CD4-positive, alpha-beta T cell treated with Interleukin-1 beta for 1 hour (primary cell): ENCODE results near the gene EPB41L5.
"Not testable (repeated sequence)": the region's sequence is repeated elsewhere in the genome, so short reads cannot be mapped to it uniquely, and the experiment has no call there.

Experiments
- DNase-seq, 2 donors: peaks; one replicate each; pipeline ENCODE4 v3.0.0-alpha.2; 2020 to 2022

The EPB41L5 gene

GRCh38 chr2:120029672-120030640 is 17.1 kb downstream of the EPB41L5 start:
- DNase-seq, result no peak

GRCh38 chr2:120032297-120032696 is 19.4 kb downstream of the EPB41L5 start:
- DNase-seq, result no peak

DNA sequence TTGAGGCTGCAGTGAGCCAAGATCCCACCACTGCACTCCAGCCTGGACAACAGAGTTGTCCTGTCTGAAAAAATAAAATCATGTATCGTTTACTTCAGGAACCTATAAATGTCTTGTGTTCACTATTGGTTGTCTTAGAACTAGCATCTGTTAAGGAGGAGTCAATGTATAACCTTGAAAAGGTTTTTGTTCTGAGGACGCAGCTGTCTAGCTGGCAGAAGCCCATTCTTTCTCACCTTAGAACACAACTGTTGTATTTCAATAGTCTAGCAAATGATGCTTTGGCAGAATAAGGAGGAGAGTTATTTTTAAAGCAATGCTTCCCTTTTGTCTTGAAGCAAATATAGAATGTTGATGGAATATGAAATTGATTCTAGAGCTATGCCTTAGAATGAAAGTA is 21.1 kb downstream of the EPB41L5 start:
- DNase-seq, result no peak

DNA sequence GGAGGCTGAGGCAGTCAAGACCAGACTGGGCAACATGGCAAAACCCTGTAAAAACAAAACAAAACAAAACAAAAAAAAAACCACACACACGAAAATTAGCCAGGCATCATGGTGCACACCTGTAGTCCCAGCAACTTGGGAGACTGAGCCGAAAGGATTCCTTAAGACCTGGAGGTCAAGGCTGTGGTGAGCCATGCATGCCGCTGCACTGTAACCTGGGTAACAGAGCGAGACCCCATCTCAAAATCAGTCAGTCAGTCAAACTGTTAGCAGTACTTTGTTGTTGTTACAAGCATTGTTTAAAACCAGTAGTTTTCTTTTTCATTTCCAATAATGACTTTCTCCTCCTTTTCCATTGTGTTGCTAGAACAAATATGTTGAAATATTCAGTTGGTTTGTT is 21.7 kb downstream of the EPB41L5 start:
- no peak for DNase-seq

DNA sequence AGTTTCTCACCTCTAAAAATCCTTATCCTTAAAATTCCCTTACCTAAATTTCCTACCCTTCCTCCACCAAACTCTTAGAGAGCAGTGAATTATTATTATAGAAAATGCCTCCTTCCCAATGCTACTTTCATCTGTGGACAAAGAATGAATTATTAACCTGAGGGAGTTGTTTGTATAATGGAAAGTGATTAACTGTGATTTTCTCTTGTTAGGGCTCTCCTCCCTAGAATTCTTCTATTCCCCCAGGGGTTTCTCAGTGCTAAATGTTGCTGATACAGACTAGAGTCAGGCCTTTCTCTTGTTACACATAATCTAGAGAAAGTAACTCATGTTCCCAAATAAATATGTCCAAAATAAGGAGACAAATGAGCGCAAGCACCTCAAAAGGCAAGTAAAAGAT is 23.3 kb downstream of the EPB41L5 start:
- DNase-seq, result no peak

DNA sequence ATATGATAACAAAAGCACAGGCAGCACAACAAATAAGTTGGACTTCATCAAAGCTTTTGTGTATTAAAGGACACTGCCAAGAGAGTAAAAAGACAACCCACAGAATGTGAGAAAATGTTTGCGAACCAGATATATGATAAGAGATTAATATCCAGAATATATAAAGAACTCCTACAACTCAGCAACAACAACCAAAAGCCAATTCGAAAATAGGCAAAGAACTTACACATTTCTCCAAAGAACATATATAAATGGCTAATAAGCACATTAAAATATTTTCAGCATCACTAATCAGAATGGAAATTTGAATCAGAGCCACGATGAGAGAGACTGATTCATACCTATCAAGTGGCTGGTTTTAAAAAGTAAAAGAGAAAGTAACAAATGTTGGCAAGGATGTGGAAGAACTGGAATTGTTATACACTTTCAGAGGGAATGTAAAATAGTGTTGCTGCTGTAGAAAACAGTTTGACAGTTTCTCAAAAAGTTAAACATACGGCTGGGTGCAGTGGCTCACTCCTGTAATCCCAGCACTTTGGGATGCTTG is 25.2 kb downstream of the EPB41L5 start:
- no peak for DNase-seq

DNA sequence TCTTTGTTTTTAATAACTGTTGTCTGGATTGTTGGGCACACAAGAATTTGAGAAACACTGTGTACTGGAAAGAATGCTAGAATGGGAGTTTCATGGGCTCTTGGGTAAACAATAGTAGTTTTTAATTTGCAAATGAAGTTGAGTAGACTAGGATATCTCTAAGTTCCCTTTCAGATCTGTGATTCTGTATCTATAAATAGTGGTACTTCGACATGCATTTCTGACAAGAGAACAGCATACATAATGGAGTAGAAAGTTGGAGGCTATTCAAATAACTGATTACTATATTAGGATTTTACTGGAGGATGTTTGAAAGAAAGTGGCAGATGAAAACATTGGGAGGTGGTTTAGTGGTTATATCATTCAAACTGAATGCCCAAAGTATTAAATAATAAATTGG is 29.5 kb downstream of the EPB41L5 start:
- no peak for DNase-seq

- DNase-seq, result no peak
These were observed 31.5 kb downstream of the EPB41L5 start for GRCh38 chr2:120044336-120044735.

- not testable (repeated sequence) for DNase-seq
These were observed 32.9 kb downstream of the EPB41L5 start for GRCh38 chr2:120045775-120046174.

DNA sequence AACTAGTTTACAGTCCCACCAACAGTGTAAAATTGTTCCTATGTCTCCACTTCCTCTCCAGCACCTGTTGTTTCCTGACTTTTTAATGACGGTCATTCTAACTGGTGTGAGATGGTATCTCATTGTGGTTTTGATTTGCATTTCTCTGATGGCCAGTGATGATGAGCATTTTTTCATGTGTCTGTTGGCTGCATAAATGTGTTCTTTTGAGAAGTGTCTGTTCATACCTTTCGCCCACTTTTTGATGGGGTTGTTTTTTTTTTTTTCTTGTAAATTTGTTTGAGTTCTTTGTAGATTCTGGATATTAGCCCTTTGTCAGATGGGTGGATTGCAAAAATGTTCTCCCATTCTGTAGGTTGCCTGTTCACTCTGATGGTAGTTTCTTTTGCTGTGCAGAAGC is 33.4 kb downstream of the EPB41L5 start:
- not testable (repeated sequence) for DNase-seq

GRCh38 chr2:120052597-120052996 is 39.7 kb downstream of the EPB41L5 start:
- no peak for DNase-seq

GRCh38 chr2:120053891-120054290 is 41.0 kb downstream of the EPB41L5 start:
- no peak for DNase-seq

DNA sequence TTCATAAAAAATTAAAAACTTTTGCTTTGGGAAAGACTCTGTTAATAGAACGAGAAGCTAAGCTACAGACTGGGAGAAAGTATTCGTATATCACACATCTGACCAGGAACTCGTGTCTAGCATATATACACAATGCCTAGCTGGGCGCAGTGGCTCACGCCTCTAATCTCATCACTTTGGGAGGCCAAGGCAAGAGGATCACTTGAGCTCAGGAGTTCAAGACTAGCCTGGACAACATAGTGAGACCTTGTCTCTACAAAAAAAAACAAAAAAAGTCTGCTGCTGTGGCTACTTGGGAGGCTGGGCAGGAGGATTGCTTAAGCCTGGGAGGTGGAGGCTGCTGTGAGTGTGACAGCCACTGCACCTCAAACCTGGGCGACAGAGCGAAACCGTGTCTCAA is 46.6 kb downstream of the EPB41L5 start:
- DNase-seq, result no peak

DNA sequence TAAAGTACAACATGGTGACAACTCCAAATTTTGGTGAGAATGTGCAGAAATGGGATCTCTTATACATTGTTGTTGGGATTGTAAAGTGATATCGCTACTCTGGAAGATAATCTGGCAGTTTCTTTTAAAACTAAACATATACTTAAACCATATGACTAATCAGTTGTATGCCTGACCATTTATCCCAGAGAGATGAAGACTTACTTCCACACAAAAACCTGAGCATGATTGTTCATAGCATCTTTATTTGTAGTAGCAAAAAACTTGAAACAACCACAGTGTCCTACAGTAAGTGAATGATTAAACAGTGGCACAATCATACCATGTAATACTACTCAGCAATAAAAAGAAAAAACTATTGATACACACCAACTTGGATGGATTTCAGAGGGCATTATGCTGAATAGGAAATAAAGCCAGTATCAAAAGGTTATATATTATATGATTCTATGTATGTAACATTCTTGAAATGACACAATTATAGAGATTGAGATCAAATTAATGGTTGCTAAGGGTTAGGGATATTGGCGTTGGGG is 47.3 kb downstream of the EPB41L5 start:
- no peak for DNase-seq

DNA sequence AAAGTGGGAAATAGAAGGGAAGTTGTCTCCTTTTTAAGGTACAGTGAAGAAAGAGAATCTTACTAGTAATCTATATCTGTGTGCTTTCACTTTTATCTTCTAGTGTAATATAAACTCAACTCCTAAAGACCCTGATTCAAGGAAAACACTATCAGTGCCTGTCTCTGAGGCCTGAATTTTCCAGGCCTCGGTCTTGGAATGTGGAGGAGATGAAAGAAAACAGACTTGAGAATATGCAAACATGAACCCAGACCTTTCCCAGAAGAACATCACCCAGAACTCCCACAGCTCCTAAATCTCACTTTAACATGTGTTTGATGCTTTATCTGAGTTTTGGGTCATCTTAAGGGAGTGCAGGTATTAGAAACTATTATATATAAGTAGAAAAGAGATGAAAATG is 51.8 kb downstream of the EPB41L5 start:
- DNase-seq, result no peak

- DNase-seq, result no peak
These were observed 54.1 kb downstream of the EPB41L5 start for GRCh38 chr2:120066800-120067547.

DNA sequence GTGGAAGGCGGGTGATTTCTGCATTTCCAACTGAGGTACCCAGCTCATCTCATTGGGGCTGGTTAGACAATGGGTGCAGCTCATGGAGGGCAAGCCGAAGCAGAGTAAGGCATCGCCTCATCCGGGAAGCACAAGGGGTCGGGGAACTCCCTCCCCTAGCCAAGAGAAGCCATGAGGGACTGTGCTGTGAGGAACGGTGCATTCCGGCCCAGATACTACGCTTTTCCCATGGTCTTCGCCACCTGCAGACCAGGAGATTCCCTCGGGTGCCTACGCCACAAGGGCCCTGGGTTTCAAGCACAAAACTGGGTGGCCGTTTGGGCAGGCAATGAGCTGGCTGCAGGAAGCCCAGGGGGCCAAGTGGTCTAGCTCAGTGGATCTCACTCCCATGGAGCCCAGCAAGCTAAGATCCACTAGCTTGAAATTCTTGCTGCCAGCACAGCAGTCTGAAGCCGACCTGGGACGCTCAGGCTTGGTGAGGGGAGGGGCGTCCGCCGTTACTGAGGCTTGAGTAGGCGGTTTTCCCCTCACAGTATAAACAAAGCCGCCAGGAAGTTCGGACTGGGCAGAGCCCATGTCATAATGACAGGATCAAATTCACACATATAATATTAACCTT is 55.3 kb downstream of the EPB41L5 start:
- DNase-seq, result not testable (repeated sequence)

GRCh38 chr2:120075545-120075944 is 62.7 kb downstream of the EPB41L5 start:
- no peak for DNase-seq

GRCh38 chr2:120077896-120078295 is 65.0 kb downstream of the EPB41L5 start:
- DNase-seq, result no peak

DNA sequence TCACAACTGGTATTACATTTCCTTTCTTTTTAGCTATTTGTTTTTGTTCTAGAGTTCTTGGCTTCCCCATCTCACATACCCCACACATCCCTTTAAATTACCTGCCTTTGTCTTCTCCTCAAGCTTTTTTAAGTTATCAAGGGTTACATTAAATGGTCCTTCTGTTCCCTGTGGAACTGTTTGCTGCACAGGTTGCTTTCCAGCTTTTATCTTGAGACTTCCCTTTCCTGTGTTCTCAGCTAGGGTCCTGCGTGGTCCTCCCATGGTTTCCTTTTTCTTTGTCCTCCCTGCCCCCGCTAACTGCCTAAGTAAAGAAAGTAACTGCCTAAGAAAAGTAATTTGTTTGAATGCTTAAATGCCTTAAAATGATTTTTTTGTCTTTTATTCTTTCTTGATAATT is 66.8 kb downstream of the EPB41L5 start:
- no peak for DNase-seq

DNA sequence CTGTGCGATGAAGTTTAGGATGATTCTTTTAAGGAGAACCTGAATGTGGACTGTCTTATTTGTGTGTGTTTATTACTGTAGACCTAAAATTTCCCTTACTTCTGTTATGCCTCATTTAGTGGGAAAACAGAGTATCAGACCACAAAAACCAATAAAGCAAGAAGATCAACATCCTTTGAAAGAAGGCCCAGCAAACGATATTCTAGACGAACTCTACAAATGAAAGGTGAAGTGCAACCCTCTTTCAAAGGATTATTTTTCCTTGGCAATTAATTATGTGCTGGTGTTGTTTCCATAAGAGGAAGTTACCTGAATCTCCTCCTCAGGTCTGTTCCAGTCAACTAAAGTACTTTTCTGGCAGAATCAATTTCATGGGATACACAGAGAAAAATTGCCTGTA is 78.6 kb downstream of the EPB41L5 start:
- DNase-seq, result no peak

GRCh38 chr2:120094795-120095194 is 81.9 kb downstream of the EPB41L5 start:
- DNase-seq, result no peak

- no peak for DNase-seq
These were observed 87.8 kb downstream of the EPB41L5 start for GRCh38 chr2:120100627-120101026.
